HCT116 (cell line): ENCODE data around the gene GRIA2. TPM values are rescaled to one million over a fixed set of nuclear protein-coding genes. Genes with fewer than 3 reads are reported as not detected.

Experiments used
- ATAC-seq: fragments of 200-7000 bp; cut with Tn5 transposase; 2 replicates; pipeline ENCODE4 v1.9.1; 2020; ENCODE audit warnings: mild to moderate bottlenecking, moderate library complexity
- BruUV-seq: library from RNA; stranded (reverse); fragments of 400-500 nt; replicated peaks from 2 replicates; lab custom pipeline; 2021; lab: Mats Ljungman, UMichigan
- CTCF ChIA-PET: fragments of 300-600 bp; sonication (Branson Sonifier 250); formaldehyde crosslinking; loops from one replicate; lab custom pipeline; 2021; ENCODE audit warnings: antibody characterized with exemption; lab: Charles Lee
- POLR2A ChIA-PET: fragments of 300-600, 350-600 bp; sonication (Branson Sonifier 250); formaldehyde crosslinking; loops from one replicate; lab custom pipeline; 2021; ENCODE audit warnings: antibody characterized with exemption; lab: Charles Lee
- RAD21 ChIA-PET, 2 experiments: fragments of 300-600 bp; sonication (Branson Sonifier 250); formaldehyde crosslinking; loops; one replicate each; lab custom pipeline; 2023; ENCODE audit warnings: low total read pairs in 2 of 2; ENCODE audit not compliant: uncharacterized antibody in 2 of 2, unreplicated experiment in 2 of 2, low non-redundant PET in 1 of 2; lab: Charles Lee
- DNase-seq: peaks from one replicate; pipeline ENCODE4 v3.0.0-alpha.2; 2010; ENCODE audit warnings: low read depth, low spot score
- H2AFZ ChIP-seq: fragments of 200-600 bp; shearing (Covaris generic), sonication (generic); 2 replicates; pipeline ENCODE4 v1.6.1; 2017; ENCODE audit warnings: low read depth, mixed run types, mixed read lengths, antibody characterized with exemption, low read length; ENCODE audit not compliant: poor library complexity, severe bottlenecking
- H3K27ac ChIP-seq: 2 replicates; pipeline ENCODE4 v1.5.1; 2012; ENCODE audit warnings: low read depth, low read length
- H3K27me3 ChIP-seq: fragments of 200-600 bp; sonication (generic); 2 replicates; pipeline ENCODE4 v1.6.1; 2016; ENCODE audit warnings: mixed run types, low read length, mixed read lengths; ENCODE audit not compliant: insufficient read depth
- H3K36me3 ChIP-seq, 2 experiments: fragments of 200-500 bp in 1 of 2; fragments of 200-600 bp in 1 of 2; sonication (Bioruptor generic) in 1 of 2; sonication (generic) in 1 of 2; 2 replicates each; pipeline versions ENCODE4 v1.5.1 to v1.6.1; 2014 to 2016; ENCODE audit warnings: low read length in 2 of 2, inconsistent platforms in 1 of 2, mixed read lengths in 1 of 2, mixed run types in 1 of 2; ENCODE audit not compliant: insufficient read depth in 2 of 2, control insufficient read depth in 1 of 2
- H3K4me1 ChIP-seq, 2 experiments: fragments of 200-600 bp in 1 of 2; sonication (generic) in 1 of 2; 2 replicates each; pipeline versions ENCODE4 v1.5.1 to v1.6.1; 2012 to 2017; ENCODE audit warnings: low read length in 2 of 2, inconsistent platforms in 1 of 2, mild to moderate bottlenecking in 1 of 2, mixed read lengths in 1 of 2, mixed run types in 1 of 2, moderate library complexity in 1 of 2; ENCODE audit not compliant: insufficient read depth in 2 of 2, control insufficient read depth in 1 of 2
- H3K4me2 ChIP-seq: fragments of 200-600 bp; sonication (generic); 2 replicates; pipeline ENCODE4 v1.6.1; 2017; ENCODE audit warnings: mixed run types, low read length, mixed read lengths
- H3K4me3 ChIP-seq, 2 experiments: fragments of 200-600 bp in 1 of 2; sonication (generic) in 1 of 2; replicated peaks in 1 of 2; 2 replicates each; pipeline ENCODE4 v1.5.1; 2011 to 2016; ENCODE audit warnings: low read length in 2 of 2, control low read depth in 1 of 2, low read depth in 1 of 2, mild to moderate bottlenecking in 1 of 2, mixed read lengths in 1 of 2, mixed run types in 1 of 2
- H3K79me2 ChIP-seq: fragments of 200-600 bp; sonication (generic); 2 replicates; pipeline ENCODE4 v1.6.1; 2017; ENCODE audit warnings: mild to moderate bottlenecking, mixed run types, low read length, moderate library complexity, mixed read lengths; ENCODE audit not compliant: insufficient read depth
- H3K9ac ChIP-seq: fragments of 200-600 bp; sonication (generic); 2 replicates; pipeline ENCODE4 v1.6.1; 2016; ENCODE audit warnings: low read length, mixed read lengths
- H3K9me2 ChIP-seq: fragments of 200-600 bp; sonication (generic), shearing (Covaris generic); 2 replicates; pipeline ENCODE4 v1.6.1; 2017; ENCODE audit warnings: mixed run types, mild to moderate bottlenecking, moderate library complexity; ENCODE audit not compliant: insufficient read depth
- H3K9me3 ChIP-seq, 2 experiments: fragments of 200-500 bp in 1 of 2; fragments of 200-600 bp in 1 of 2; sonication (Bioruptor generic) in 1 of 2; sonication (generic) in 1 of 2; 2 replicates each; pipeline ENCODE4 v1.6.1; 2014 to 2017; ENCODE audit warnings: low read length in 2 of 2, mixed read lengths in 2 of 2, inconsistent platforms in 1 of 2, low read depth in 1 of 2, mild to moderate bottlenecking in 1 of 2, mixed run types in 1 of 2, moderate library complexity in 1 of 2; ENCODE audit not compliant: control insufficient read depth in 1 of 2, insufficient read depth in 1 of 2
- H4K20me1 ChIP-seq: fragments of 200-600 bp; sonication (generic), shearing (Covaris generic); 2 replicates; pipeline ENCODE4 v1.6.1; 2017; ENCODE audit warnings: mixed run types, mild to moderate bottlenecking, moderate library complexity; ENCODE audit not compliant: insufficient read depth
- CBX3 ChIP-seq: IDR thresholded peaks from 2 replicates; pipeline ENCODE4 v1.6.1; 2012; ENCODE audit warnings: low read depth
- CEBPB ChIP-seq: IDR thresholded peaks from 2 replicates; pipeline ENCODE4 v1.6.1; 2012; ENCODE audit warnings: low read depth
- EGR1 ChIP-seq: IDR thresholded peaks from 2 replicates; pipeline ENCODE4 v1.6.1; 2012; ENCODE audit warnings: low read depth
- ELF1 ChIP-seq: IDR thresholded peaks from 2 replicates; pipeline ENCODE4 v1.6.1; 2012; ENCODE audit warnings: low read depth, borderline replicate concordance
- EZH2 ChIP-seq: fragments of 200-600 bp; sonication (generic); IDR thresholded peaks from 2 replicates; pipeline ENCODE4 v1.6.1; 2017; ENCODE audit warnings: antibody characterized with exemption, mixed run types
- JUND ChIP-seq: IDR thresholded peaks from 2 replicates; pipeline ENCODE4 v1.6.1; 2012
- MAX ChIP-seq: IDR thresholded peaks from 2 replicates; pipeline ENCODE4 v1.6.1; 2012
- RAD21 ChIP-seq: IDR thresholded peaks from 2 replicates; pipeline ENCODE4 v1.6.1; 2012; ENCODE audit warnings: low read depth, mild to moderate bottlenecking
- SIN3A ChIP-seq: IDR thresholded peaks from 2 replicates; pipeline ENCODE4 v1.6.1; 2012; ENCODE audit warnings: low read depth
- SP1 ChIP-seq: IDR thresholded peaks from 2 replicates; pipeline ENCODE4 v1.6.1; 2012; ENCODE audit warnings: low read depth
- SRF ChIP-seq: IDR thresholded peaks from 2 replicates; pipeline ENCODE4 v1.6.1; 2012; ENCODE audit warnings: low read depth
- TCF7L2 ChIP-seq: IDR thresholded peaks from 2 replicates; pipeline ENCODE4 v1.7.0; 2011; ENCODE audit warnings: borderline replicate concordance, inconsistent platforms; ENCODE audit not compliant: insufficient read depth, insufficient read length; ENCODE audit errors: extremely low read depth
- ZFX ChIP-seq: fragments of 450-650 bp; IDR thresholded peaks from 2 replicates; pipeline ENCODE4 v1.6.1; 2017
- ZNF274 ChIP-seq: fragments of 200-500 bp; sonication (Bioruptor generic); IDR thresholded peaks from 2 replicates; pipeline ENCODE4 v1.6.1; 2014; ENCODE audit warnings: mild to moderate bottlenecking, low read depth, low read length, inconsistent platforms
- intact Hi-C: fragments of 100-400 bp; cut with micrococcal nuclease; formaldehyde crosslinking; loops from 2 replicates; pipeline ENCODE4 v1.10.0; 2022
- total RNA-seq: library from RNA; stranded (reverse); gene quantifications from one replicate; pipeline ENCODE4 v1.2.1, GENCODE V29; 2021; ENCODE audit not compliant: unreplicated experiment
- TF ChIP-seq, protein P1 (sequence below): IDR thresholded peaks from 2 replicates; pipeline ENCODE4 v1.6.1; 2012
- TF ChIP-seq, protein P2 (sequence below): IDR thresholded peaks from 2 replicates; pipeline ENCODE4 v1.6.1; 2012; ENCODE audit warnings: low read depth

The GRIA2 gene
- total RNA-seq, 1 experiment from 2014 or later, result not detected

GRCh38 chr4:157185363-157185762 lies 35.2 kb upstream of the GRIA2 start:
- ChIA-PET RAD21 (no interaction called here), POLR2A (no interaction called here), CTCF (no interaction called here)
- H3K4me1 ChIP-seq, result no peaks in the 10 kb centered on the region
- no peaks in the 10 kb centered on the region for H3K36me3 ChIP-seq
- no TSS peak for BruUV-seq
- ATAC-seq (no peak), DNase-seq (no peak)
- intact Hi-C loops, result no loop called here
- no peaks in the 10 kb centered on the region for H3K79me2 ChIP-seq
- H3K27me3 ChIP-seq, result no peaks in the 10 kb centered on the region
- no peak overlapping the region for H3K9ac ChIP-seq
- no peak overlapping the region for H2AFZ ChIP-seq
- no peaks in the 10 kb centered on the region for H3K9me3 ChIP-seq
- H3K4me3 ChIP-seq, result no peak overlapping the region
- no peak overlapping the region for H3K27ac ChIP-seq
- H3K4me2 ChIP-seq, result no peak overlapping the region
- no peaks in the 10 kb centered on the region; the same call in 1 of the 2 replicates for H3K9me2 ChIP-seq
- TF ChIP-seq RAD21, result no peak
- no peak for TF ChIP-seq MAX
- no peak for TF ChIP-seq TCF7L2
- TF ChIP-seq CBX3, result no peak
- no peak for TF ChIP-seq ELF1
- no peak for TF ChIP-seq JUND
- no peak for TF ChIP-seq SP1
- TF ChIP-seq ZNF274, result no peak
- TF ChIP-seq, protein P1, sequence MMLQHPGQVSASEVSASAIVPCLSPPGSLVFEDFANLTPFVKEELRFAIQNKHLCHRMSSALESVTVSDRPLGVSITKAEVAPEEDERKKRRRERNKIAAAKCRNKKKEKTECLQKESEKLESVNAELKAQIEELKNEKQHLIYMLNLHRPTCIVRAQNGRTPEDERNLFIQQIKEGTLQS, result no peak
- no peak for TF ChIP-seq SIN3A
- no peak for TF ChIP-seq CEBPB
- no peak for TF ChIP-seq EGR1
- no peak for TF ChIP-seq ZFX
- no peak for TF ChIP-seq EZH2
- TF ChIP-seq, protein P2, sequence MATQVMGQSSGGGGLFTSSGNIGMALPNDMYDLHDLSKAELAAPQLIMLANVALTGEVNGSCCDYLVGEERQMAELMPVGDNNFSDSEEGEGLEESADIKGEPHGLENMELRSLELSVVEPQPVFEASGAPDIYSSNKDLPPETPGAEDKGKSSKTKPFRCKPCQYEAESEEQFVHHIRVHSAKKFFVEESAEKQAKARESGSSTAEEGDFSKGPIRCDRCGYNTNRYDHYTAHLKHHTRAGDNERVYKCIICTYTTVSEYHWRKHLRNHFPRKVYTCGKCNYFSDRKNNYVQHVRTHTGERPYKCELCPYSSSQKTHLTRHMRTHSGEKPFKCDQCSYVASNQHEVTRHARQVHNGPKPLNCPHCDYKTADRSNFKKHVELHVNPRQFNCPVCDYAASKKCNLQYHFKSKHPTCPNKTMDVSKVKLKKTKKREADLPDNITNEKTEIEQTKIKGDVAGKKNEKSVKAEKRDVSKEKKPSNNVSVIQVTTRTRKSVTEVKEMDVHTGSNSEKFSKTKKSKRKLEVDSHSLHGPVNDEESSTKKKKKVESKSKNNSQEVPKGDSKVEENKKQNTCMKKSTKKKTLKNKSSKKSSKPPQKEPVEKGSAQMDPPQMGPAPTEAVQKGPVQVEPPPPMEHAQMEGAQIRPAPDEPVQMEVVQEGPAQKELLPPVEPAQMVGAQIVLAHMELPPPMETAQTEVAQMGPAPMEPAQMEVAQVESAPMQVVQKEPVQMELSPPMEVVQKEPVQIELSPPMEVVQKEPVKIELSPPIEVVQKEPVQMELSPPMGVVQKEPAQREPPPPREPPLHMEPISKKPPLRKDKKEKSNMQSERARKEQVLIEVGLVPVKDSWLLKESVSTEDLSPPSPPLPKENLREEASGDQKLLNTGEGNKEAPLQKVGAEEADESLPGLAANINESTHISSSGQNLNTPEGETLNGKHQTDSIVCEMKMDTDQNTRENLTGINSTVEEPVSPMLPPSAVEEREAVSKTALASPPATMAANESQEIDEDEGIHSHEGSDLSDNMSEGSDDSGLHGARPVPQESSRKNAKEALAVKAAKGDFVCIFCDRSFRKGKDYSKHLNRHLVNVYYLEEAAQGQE, result no peak
- no peak for TF ChIP-seq SRF
- H4K20me1 ChIP-seq, result no peaks in the 10 kb centered on the region
